ENCODE results near the gene SLF1. TPM values are rescaled to one million over a fixed set of nuclear protein-coding genes. Genes with fewer than 3 reads are reported as not detected.

Gene SLF1
- total and polyA plus RNA-seq, 2 experiments from 2014 or later: 36.3 to 43.8 TPM

DNA sequence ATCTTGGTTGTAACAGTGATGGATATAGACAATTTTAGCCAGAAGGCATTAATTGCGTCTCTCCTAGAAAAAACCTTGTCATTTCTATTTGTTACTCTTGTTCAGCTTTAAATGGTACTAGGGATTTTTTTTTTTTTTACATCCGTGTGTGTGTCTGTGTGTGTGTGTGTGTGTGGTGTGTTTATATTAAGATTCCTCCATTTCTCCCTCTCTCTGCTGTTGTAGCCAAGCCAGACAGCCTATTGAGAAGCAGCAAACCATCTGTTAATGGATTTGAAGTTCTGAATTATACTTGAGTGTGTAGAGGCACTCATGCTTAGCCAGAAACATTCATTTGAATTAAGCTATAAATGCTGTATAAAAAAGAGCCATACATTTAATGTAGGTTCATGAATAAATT lies 72.3 kb downstream of the SLF1 start:
- Histone ChIP-seq H3K9me2 (ENCODE audit: insufficient read depth) (no peaks in the 10 kb centered on the region), H3K4me3 (no peak overlapping the region), H3K36me3 (ENCODE audit: insufficient read depth) (no peaks in the 10 kb centered on the region; the same call in 1 of the 2 replicates), H3K27ac (ENCODE audit: low read depth) (no peak overlapping the region), H3K4me2 (0 out of 2 replicates have a peak overlapping the region, but pooled peaks have one; percentile 6), H4K20me1 (replicated peaks; ENCODE audit: insufficient read depth) (no peaks in the 10 kb centered on the region; the same call in 1 of the 2 replicates), H3K79me2 (replicated peaks; ENCODE audit: insufficient read depth) (no peaks in the 10 kb centered on the region), H3K4me1 (ENCODE audit: insufficient read depth) (peaks cover 18% of the 10 kb centered on the region), H3F3A (replicated peaks; ENCODE audit: low read depth) (no peaks in the 10 kb centered on the region), H2AFZ (no peak overlapping the region), H3K27me3 (ENCODE audit: insufficient read depth) (no peaks in the 10 kb centered on the region)
- DNase-seq (ENCODE audit: low spot score) (no peak), ATAC-seq (no peak)
- TF ChIP-seq CTCF (conservative IDR thresholded peaks at IDR 0.05; ENCODE audit: low read depth in 2 of 2): no peak
- TF ChIP-seq JUNB (IDR thresholded peaks at IDR 0.05; ENCODE audit: unreplicated experiment): no peak
- TF ChIP-seq, protein P1, sequence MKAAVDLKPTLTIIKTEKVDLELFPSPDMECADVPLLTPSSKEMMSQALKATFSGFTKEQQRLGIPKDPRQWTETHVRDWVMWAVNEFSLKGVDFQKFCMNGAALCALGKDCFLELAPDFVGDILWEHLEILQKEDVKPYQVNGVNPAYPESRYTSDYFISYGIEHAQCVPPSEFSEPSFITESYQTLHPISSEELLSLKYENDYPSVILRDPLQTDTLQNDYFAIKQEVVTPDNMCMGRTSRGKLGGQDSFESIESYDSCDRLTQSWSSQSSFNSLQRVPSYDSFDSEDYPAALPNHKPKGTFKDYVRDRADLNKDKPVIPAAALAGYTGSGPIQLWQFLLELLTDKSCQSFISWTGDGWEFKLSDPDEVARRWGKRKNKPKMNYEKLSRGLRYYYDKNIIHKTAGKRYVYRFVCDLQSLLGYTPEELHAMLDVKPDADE (IDR thresholded peaks at IDR 0.05): no peak
- TF ChIP-seq EZH2 (IDR thresholded peaks at IDR 0.05; ENCODE audit: low read depth, unreplicated experiment): no peak
- TF ChIP-seq REST (IDR thresholded peaks at IDR 0.05; ENCODE audit: unreplicated experiment): no peak
- no peak for TF ChIP-seq STAT1 (IDR thresholded peaks at IDR 0.05; ENCODE audit: unreplicated experiment)
- no peak for TF ChIP-seq CREB1 (CRISPR knock-in tag; IDR thresholded peaks at IDR 0.05; ENCODE audit: low read depth)
- no peak for TF ChIP-seq ZNF331 (CRISPR knock-in tag; IDR thresholded peaks at IDR 0.05; ENCODE audit: low read depth)
- TF ChIP-seq ZNF114 (CRISPR knock-in tag; IDR thresholded peaks at IDR 0.05): no peak
- TF ChIP-seq POLR2AphosphoS5 (IDR thresholded peaks at IDR 0.05; ENCODE audit: low read depth): no peak
- TF ChIP-seq NANOG (IDR thresholded peaks at IDR 0.05; ENCODE audit: borderline replicate concordance): no peak
- TF ChIP-seq EZH2phosphoT487 (IDR thresholded peaks at IDR 0.05; ENCODE audit: unreplicated experiment): no peak
- TF ChIP-seq ZNF462 (CRISPR knock-in tag; IDR thresholded peaks at IDR 0.05): no peak
- Mint-ChIP-seq H3K4me3 (no peak overlapping the region), H3K27ac (no peak overlapping the region), H3K27me3 (ENCODE audit: insufficient read depth, low read depth, poor library complexity) (no peaks in the 10 kb centered on the region), H3K36me3 (ENCODE audit: low read depth) (peaks cover 12% of the 10 kb centered on the region; the same call in 2 of the 3 replicates), H3K4me1 (peaks cover 17% of the 10 kb centered on the region), H3K9me3 (no peaks in the 10 kb centered on the region; the same call in 2 of the 3 replicates)

Data from GM23338 (cell line).